HFF-Myc (cell line): Measurements from ENCODE around the gene BANF1.
A peak's percentile ranks its signal among the peaks of the same experiment; 100 is the strongest.

ENCODE experiments used
- DNase-seq: peaks from one replicate; pipeline ENCODE4 v3.0.0-alpha.2; 2011; ENCODE audit warnings: low read depth; ENCODE audit errors: extremely low read depth
- H3K4me3 ChIP-seq: replicated peaks from 2 replicates; pipeline ENCODE4 v1.5.1; 2011; ENCODE audit warnings: low read depth, mild to moderate bottlenecking, control low read depth, low read length
- CTCF ChIP-seq: IDR thresholded peaks from 2 replicates; pipeline ENCODE4 v1.5.1; 2012; ENCODE audit warnings: mild to moderate bottlenecking, low read depth, low read length, control low read depth; ENCODE audit errors: missing control alignments

Gene BANF1

GRCh38 chr11:65961267-65962140 lies 40.8 kb upstream of the BANF1 start, which contains the start of gene SART1:
TSS of gene SART1 (plus strand) at chr11:65961734. CDS start at chr11:65961781, 47 bp downstream.
- peak within 1 kb of the TSS; percentile 89 for H3K4me3 ChIP-seq
- TF ChIP-seq CTCF: no peak
- DNase-seq: peak; percentile 89

GRCh38 chr11:65962141-65962564 lies 40.1 kb upstream of the BANF1 start:
- TF ChIP-seq CTCF: no peak
- H3K4me3 ChIP-seq: peak overlapping the region; percentile 89
- DNase-seq: no peak

- no peak for DNase-seq
- TF ChIP-seq CTCF: no peak
- H3K4me3 ChIP-seq: no peak overlapping the region
Observed at GRCh38 chr11:65964906-65965305, 37.4 kb upstream of the BANF1 start.

GRCh38 chr11:65965986-65966762 lies 36.1 kb upstream of the BANF1 start:
- no peak for TF ChIP-seq CTCF
- no peak overlapping the region for H3K4me3 ChIP-seq
- no peak for DNase-seq

GRCh38 chr11:65967329-65967934 lies 34.9 kb upstream of the BANF1 start:
- TF ChIP-seq CTCF: no peak
- no peak for DNase-seq
- no peak overlapping the region for H3K4me3 ChIP-seq

- no peak overlapping the region for H3K4me3 ChIP-seq
- DNase-seq: no peak
- no peak for TF ChIP-seq CTCF
Observed at GRCh38 chr11:65968600-65969482, 33.5 kb upstream of the BANF1 start.
